GM12892 (cell line): ENCODE measurements around the gene DDX4.
"Not testable (repeated sequence)": the region's sequence is repeated elsewhere in the genome, so short reads cannot be mapped to it uniquely, and the experiment has no call there.

Experiments used
- DNase-seq: peaks from one replicate; pipeline ENCODE4 v3.0.0; 2011; ENCODE audit not compliant: insufficient read length
- FAIRE-seq: peaks from 2 replicates; lab custom pipeline; 2011; peaks lifted over from hg19 to GRCh38; lab: Jason Lieb, UNC
- POLR2A ChIP-seq: IDR thresholded peaks from 2 replicates; pipeline ENCODE4 v1.6.1; 2011; ENCODE audit warnings: low read depth, low read length, control low read depth
- POLR2AphosphoS5 ChIP-seq: IDR thresholded peaks from 2 replicates; pipeline ENCODE4 v1.6.1; 2011; ENCODE audit warnings: low read depth, low read length, control low read depth
- TAF1 ChIP-seq: IDR thresholded peaks from 2 replicates; pipeline ENCODE4 v1.6.1; 2011; ENCODE audit warnings: low read depth, mild to moderate bottlenecking, control low read depth, low read length, borderline replicate concordance

The DDX4 gene

GRCh38 chr5:55771175-55771655 is 33.4 kb downstream of the DDX4 start:
- TF ChIP-seq POLR2AphosphoS5 (no peak), TAF1 (no peak), POLR2A (no peak)
- DNase-seq = no peak
- FAIRE-seq = no peak

DNA sequence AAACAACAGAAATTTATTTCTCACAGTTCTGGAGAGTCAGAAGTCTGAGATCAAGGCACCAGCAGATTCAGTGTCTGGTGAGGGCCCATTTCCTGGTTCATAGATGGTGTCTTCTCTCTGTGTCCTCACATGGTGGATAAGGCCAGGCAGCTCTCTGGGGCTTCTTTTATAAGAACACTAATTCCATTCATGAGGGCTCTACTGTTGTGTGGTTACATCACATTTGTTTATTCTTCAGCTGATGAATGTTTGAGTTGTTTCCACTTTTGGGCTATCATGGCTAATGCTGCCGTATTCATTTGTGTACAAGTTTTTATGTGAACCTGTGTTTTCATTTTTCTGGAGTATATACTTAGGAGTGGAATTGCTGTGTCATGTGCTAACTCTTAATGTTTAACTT is 35.2 kb downstream of the DDX4 start:
- no peak for FAIRE-seq
- no peak for TF ChIP-seq POLR2A
- TF ChIP-seq TAF1 = no peak
- no peak for TF ChIP-seq POLR2AphosphoS5
- DNase-seq = no peak

- no peak for TF ChIP-seq TAF1
- no peak for TF ChIP-seq POLR2A
- no peak for TF ChIP-seq POLR2AphosphoS5
- no peak for FAIRE-seq
Observed at GRCh38 chr5:55777332-55777731, 39.5 kb downstream of the DDX4 start.

DNA sequence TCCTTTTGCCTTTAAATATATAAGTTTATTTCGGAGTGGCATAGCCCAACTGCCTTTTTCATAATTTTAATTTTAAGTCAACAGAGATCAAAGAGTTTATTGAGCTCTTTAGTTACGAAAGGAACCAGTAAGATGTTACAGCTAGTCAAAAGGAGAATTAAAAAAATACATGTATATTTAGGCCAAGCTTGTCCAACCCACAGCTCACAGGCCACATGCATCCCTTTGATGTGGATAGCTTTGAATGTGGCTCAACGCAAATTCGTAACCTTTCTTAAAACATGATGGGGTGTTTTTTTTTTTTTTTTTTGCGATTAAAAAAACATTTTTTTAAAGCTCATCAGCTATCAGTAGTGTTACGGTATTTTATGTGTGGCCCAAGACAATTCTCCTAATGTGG is 63.1 kb downstream of the DDX4 start:
- no peak for FAIRE-seq
- no peak for DNase-seq
- TF ChIP-seq POLR2A (no peak), TAF1 (no peak), POLR2AphosphoS5 (no peak)

More at GRCh38 chr5:55777332-55777731, 39.5 kb downstream of the DDX4 start:
- no peak for DNase-seq

DNA sequence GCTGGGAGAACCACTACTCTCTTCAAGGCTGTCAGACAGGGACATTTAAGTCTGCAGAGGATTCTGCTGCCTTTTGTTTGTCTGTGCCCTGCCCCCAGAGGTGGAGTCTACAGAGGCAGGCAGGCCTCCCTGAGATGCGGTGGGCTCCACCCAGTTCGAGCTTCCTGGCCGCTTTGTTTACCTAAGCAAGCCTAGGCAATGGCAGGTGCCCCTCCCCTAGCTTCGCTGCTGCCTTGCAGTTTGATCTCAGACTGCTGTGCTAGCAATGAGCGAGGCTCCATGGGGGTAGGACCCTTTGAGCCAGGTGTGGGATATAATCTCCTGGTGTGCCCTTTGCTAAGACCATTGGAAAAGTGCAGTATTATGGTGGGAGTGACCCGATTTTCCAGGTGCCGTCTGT is 71.0 kb downstream of the DDX4 start:
- not testable (repeated sequence) for FAIRE-seq, DNase-seq

GRCh38 chr5:55815939-55816338 is 78.1 kb downstream of the DDX4 start:
- not testable (repeated sequence) for FAIRE-seq

GRCh38 chr5:55816342-55816741 is 78.5 kb downstream of the DDX4 start:
- DNase-seq (no peak), FAIRE-seq (no peak)
- no peak for TF ChIP-seq POLR2A
- TF ChIP-seq POLR2AphosphoS5 = no peak
- TF ChIP-seq TAF1 = no peak

More at GRCh38 chr5:55815939-55816338, 78.1 kb downstream of the DDX4 start:
- DNase-seq = not testable (repeated sequence)

DNA sequence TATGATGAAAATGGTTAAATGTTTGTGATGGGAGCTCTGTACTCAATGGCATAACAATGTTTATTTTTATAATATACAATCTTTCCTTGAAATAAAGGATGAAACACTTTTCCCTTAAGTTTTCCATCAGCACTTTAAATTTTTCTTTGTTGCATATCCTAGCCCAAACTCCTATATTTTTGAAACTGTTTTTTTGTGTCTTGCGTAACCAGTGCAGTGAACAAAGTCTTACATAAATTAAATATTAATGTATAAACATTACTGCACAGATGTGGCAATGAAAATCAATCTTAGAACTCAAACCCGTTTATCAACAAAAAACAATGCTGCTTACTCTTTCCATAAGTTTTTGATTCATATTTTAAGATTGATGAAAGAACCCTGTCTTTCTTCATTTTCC is 79.2 kb downstream of the DDX4 start:
- FAIRE-seq (no peak), DNase-seq (no peak)
- TF ChIP-seq POLR2A (no peak), POLR2AphosphoS5 (no peak), TAF1 (no peak)

DNA sequence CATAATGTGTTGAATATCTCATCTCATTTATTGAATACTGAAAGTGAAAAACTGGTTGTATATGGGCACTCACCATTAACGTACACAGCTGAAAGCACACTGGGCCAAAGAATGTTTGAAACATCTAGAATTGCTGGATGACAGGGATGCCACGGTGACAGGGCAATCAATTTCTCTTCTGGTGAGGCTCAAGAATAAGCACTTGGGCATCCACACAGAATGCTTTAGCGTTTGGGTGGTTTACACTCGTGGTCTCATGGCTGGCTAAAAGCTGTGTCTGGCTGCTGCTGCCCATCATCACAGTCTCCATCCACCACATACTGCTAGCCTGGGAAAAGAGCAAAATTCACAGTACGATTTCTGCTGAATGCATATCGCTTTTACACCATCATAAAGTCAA is 82.6 kb downstream of the DDX4 start:
- TF ChIP-seq TAF1 = no peak
- TF ChIP-seq POLR2A = no peak
- TF ChIP-seq POLR2AphosphoS5 = no peak
- no peak for DNase-seq
- FAIRE-seq = no peak

GRCh38 chr5:55821731-55822512 is 84.1 kb downstream of the DDX4 start:
- FAIRE-seq = no peak
- DNase-seq = no peak
- no peak for TF ChIP-seq POLR2A
- TF ChIP-seq TAF1 = no peak
- no peak for TF ChIP-seq POLR2AphosphoS5

DNA sequence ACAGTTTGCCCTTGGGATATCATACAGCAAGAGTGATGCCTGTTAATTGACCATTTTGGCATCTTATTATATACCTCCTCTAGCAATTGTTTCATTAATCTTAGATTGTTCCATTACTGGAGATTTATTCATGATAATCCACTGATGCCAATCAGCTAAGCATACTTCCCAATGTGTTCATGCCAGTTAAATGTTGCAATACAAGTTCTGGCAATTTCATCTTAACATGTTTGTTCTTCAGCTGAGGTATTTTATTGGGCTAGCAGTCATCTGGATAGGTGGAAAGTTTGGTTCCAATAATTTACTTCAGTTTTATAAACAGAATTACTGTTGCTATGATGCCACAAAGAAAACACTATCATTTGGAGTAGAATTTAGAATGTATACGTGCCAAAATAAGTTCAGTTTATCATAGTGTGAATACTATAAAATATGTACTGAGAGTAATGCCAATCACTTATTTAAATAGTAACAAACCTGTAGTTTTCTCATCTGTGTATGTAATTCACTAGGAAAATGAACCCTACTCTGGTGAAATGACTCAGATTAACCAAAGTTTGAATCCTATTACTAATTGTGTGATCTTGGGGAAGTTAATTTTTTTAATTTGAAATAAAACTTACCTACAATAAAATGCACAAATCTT is 85.4 kb downstream of the DDX4 start:
- DNase-seq (no peak), FAIRE-seq (no peak)
- TF ChIP-seq TAF1 = no peak
- TF ChIP-seq POLR2AphosphoS5 = no peak
- TF ChIP-seq POLR2A = no peak

- FAIRE-seq (no peak), DNase-seq (no peak)
- no peak for TF ChIP-seq TAF1
- TF ChIP-seq POLR2A = no peak
Observed at GRCh38 chr5:55829956-55830355, 92.1 kb downstream of the DDX4 start.

- FAIRE-seq = no peak
- TF ChIP-seq POLR2AphosphoS5 (no peak), POLR2A (no peak), TAF1 (no peak)
- no peak for DNase-seq
Observed at GRCh38 chr5:55832446-55832845, 94.6 kb downstream of the DDX4 start.
